ENCODE measurements around the gene FTH1. TPM values are rescaled to one million over a fixed set of nuclear protein-coding genes. Genes with fewer than 3 reads are reported as not detected.

Gene FTH1
- polyA plus RNA-seq, 1 of the 3 experiments (the other 2 are of a cell fraction), result 1,229 TPM

DNA sequence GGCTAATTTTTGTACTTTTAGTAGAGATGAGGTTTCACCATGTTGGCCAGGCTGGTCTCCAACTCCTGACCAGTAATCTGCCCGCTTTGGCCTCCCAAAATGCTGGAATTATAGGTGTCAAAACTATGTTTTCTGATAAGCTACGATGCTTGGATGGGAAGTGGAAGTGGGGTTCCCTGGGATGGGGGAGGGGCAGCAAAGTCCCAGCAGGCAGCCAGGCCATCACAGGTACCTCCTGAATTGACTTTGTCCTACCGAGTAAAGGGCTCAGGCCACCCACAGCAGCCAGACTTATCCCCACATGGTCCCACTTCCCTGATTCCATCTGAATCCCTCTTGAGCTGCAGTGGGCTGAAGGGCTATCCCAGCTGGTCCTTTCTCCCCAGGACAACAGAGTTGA, 6.9 kb downstream of the FTH1 start:
- Histone ChIP-seq H3K79me2 (ENCODE audit: insufficient read depth) (peaks cover 14% of the 10 kb centered on the region), H3K36me3 (replicated peaks in 1 of 2; ENCODE audit: control insufficient read depth in 1 of 2, insufficient read depth in 2 of 2, low read length in 1 of 2) (peaks cover 22 to 28% of the 10 kb centered on the region in 2 experiments), H3K9me2 (no peaks in the 10 kb centered on the region), H3K4me3 (ENCODE audit: low read depth in 2 of 2, low read length in 1 of 2) (no peak overlapping the region), H3K4me1 (ENCODE audit: control insufficient read depth in 1 of 2, insufficient read depth in 2 of 2, low read depth in 1 of 2, low read length in 1 of 2) (peaks cover 12 to 14% of the 10 kb centered on the region in 2 experiments), H3F3A (replicated peaks; ENCODE audit: insufficient read depth) (peaks cover 26% of the 10 kb centered on the region), H3K9me3 (no peaks in the 10 kb centered on the region), H3K9ac (no peak overlapping the region), H3K27me3 (ENCODE audit: insufficient read depth) (no peaks in the 10 kb centered on the region), H3K27ac (ENCODE audit: low read depth in 2 of 2, low read length in 1 of 2) (no peak overlapping the region), H4K20me1 (ENCODE audit: insufficient read depth) (peaks cover 26% of the 10 kb centered on the region), H3K4me2 (no peak overlapping the region), H2AFZ (ENCODE audit: low read depth) (no peak overlapping the region)
- TF ChIP-seq, protein P1, sequence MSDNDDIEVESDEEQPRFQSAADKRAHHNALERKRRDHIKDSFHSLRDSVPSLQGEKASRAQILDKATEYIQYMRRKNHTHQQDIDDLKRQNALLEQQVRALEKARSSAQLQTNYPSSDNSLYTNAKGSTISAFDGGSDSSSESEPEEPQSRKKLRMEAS (IDR thresholded peaks at IDR 0.05; ENCODE audit: low read depth), result no peak
- TF ChIP-seq, protein P2, sequence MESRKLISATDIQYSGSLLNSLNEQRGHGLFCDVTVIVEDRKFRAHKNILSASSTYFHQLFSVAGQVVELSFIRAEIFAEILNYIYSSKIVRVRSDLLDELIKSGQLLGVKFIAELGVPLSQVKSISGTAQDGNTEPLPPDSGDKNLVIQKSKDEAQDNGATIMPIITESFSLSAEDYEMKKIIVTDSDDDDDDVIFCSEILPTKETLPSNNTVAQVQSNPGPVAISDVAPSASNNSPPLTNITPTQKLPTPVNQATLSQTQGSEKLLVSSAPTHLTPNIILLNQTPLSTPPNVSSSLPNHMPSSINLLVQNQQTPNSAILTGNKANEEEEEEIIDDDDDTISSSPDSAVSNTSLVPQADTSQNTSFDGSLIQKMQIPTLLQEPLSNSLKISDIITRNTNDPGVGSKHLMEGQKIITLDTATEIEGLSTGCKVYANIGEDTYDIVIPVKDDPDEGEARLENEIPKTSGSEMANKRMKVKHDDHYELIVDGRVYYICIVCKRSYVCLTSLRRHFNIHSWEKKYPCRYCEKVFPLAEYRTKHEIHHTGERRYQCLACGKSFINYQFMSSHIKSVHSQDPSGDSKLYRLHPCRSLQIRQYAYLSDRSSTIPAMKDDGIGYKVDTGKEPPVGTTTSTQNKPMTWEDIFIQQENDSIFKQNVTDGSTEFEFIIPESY (IDR thresholded peaks at IDR 0.05; ENCODE audit: borderline replicate concordance, low read depth), result no peak
- TF ChIP-seq GABPA (IDR thresholded peaks at IDR 0.05; ENCODE audit: low read depth) (no peak), FOXJ3 (CRISPR knock-in tag; IDR thresholded peaks at IDR 0.05) (no peak), FOXM1 (IDR thresholded peaks at IDR 0.05; ENCODE audit: low read depth) (no peak), JUND (IDR thresholded peaks at IDR 0.05) (no peak), MEF2A (IDR thresholded peaks at IDR 0.05; ENCODE audit: borderline replicate concordance, low read depth) (no peak), ELF1 (IDR thresholded peaks at IDR 0.05) (no peak), EP300 (IDR thresholded peaks at IDR 0.05; ENCODE audit: borderline replicate concordance in 1 of 2, low read depth in 1 of 2, low read length in 1 of 2) (no peak)
- TF ChIP-seq, protein P3, sequence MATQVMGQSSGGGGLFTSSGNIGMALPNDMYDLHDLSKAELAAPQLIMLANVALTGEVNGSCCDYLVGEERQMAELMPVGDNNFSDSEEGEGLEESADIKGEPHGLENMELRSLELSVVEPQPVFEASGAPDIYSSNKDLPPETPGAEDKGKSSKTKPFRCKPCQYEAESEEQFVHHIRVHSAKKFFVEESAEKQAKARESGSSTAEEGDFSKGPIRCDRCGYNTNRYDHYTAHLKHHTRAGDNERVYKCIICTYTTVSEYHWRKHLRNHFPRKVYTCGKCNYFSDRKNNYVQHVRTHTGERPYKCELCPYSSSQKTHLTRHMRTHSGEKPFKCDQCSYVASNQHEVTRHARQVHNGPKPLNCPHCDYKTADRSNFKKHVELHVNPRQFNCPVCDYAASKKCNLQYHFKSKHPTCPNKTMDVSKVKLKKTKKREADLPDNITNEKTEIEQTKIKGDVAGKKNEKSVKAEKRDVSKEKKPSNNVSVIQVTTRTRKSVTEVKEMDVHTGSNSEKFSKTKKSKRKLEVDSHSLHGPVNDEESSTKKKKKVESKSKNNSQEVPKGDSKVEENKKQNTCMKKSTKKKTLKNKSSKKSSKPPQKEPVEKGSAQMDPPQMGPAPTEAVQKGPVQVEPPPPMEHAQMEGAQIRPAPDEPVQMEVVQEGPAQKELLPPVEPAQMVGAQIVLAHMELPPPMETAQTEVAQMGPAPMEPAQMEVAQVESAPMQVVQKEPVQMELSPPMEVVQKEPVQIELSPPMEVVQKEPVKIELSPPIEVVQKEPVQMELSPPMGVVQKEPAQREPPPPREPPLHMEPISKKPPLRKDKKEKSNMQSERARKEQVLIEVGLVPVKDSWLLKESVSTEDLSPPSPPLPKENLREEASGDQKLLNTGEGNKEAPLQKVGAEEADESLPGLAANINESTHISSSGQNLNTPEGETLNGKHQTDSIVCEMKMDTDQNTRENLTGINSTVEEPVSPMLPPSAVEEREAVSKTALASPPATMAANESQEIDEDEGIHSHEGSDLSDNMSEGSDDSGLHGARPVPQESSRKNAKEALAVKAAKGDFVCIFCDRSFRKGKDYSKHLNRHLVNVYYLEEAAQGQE (IDR thresholded peaks at IDR 0.05; ENCODE audit: low read depth, low read length), result no peak
- TF ChIP-seq, protein P4, sequence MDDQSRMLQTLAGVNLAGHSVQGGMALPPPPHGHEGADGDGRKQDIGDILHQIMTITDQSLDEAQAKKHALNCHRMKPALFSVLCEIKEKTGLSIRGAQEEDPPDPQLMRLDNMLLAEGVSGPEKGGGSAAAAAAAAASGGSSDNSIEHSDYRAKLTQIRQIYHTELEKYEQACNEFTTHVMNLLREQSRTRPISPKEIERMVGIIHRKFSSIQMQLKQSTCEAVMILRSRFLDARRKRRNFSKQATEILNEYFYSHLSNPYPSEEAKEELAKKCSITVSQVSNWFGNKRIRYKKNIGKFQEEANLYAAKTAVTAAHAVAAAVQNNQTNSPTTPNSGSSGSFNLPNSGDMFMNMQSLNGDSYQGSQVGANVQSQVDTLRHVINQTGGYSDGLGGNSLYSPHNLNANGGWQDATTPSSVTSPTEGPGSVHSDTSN (IDR thresholded peaks at IDR 0.05), result no peak
- TF ChIP-seq, protein P5, sequence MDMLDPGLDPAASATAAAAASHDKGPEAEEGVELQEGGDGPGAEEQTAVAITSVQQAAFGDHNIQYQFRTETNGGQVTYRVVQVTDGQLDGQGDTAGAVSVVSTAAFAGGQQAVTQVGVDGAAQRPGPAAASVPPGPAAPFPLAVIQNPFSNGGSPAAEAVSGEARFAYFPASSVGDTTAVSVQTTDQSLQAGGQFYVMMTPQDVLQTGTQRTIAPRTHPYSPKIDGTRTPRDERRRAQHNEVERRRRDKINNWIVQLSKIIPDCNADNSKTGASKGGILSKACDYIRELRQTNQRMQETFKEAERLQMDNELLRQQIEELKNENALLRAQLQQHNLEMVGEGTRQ (IDR thresholded peaks at IDR 0.05; ENCODE audit: borderline replicate concordance, low read depth, low read length), result no peak
- TF ChIP-seq, protein P6, sequence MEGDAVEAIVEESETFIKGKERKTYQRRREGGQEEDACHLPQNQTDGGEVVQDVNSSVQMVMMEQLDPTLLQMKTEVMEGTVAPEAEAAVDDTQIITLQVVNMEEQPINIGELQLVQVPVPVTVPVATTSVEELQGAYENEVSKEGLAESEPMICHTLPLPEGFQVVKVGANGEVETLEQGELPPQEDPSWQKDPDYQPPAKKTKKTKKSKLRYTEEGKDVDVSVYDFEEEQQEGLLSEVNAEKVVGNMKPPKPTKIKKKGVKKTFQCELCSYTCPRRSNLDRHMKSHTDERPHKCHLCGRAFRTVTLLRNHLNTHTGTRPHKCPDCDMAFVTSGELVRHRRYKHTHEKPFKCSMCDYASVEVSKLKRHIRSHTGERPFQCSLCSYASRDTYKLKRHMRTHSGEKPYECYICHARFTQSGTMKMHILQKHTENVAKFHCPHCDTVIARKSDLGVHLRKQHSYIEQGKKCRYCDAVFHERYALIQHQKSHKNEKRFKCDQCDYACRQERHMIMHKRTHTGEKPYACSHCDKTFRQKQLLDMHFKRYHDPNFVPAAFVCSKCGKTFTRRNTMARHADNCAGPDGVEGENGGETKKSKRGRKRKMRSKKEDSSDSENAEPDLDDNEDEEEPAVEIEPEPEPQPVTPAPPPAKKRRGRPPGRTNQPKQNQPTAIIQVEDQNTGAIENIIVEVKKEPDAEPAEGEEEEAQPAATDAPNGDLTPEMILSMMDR (IDR thresholded peaks at IDR 0.05), result no peak
- TF ChIP-seq, protein P7, sequence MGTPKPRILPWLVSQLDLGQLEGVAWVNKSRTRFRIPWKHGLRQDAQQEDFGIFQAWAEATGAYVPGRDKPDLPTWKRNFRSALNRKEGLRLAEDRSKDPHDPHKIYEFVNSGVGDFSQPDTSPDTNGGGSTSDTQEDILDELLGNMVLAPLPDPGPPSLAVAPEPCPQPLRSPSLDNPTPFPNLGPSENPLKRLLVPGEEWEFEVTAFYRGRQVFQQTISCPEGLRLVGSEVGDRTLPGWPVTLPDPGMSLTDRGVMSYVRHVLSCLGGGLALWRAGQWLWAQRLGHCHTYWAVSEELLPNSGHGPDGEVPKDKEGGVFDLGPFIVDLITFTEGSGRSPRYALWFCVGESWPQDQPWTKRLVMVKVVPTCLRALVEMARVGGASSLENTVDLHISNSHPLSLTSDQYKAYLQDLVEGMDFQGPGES (IDR thresholded peaks at IDR 0.05; ENCODE audit: low read depth, low read length), result no peak
- POLR2A ChIA-PET, result no interaction called here
- WGBS (ENCODE audit: low lambda C conversion rate), result 100% methylated on average over 3 of the region's 3 CpGs
- DNase-seq, result no peak
- CTCF ChIA-PET, result interaction anchor here (2.2 to 11.7 kb wide), 4 partner anchors 10 to 121 kb away, joined by 7 to 64 read pairs (median 28); partner anchors contain the start of gene BEST1
